ENCODE results near the gene CEACAM8. TPM values are rescaled to one million over a fixed set of nuclear protein-coding genes. Genes with fewer than 3 reads are reported as not detected.
"Not testable (repeated sequence)": the region's sequence is repeated elsewhere in the genome, so short reads cannot be mapped to it uniquely, and the experiment has no call there.

Gene CEACAM8
- polyA plus RNA-seq, 2 of the 4 experiments (the other 2 are of a cell fraction), result not detected

- Histone ChIP-seq H3K4me3 (no peak overlapping the region), H3K27ac (no peak overlapping the region), H3K4me2 (no peak overlapping the region), H3K4me1 (no peaks in the 10 kb centered on the region), H3K9me3 (no peaks in the 10 kb centered on the region)
- TF ChIP-seq REST (IDR thresholded peaks at IDR 0.05) (no peak), GATA3 (IDR thresholded peaks at IDR 0.05; ENCODE audit: borderline replicate concordance) (no peak), ZFP36 (IDR thresholded peaks at IDR 0.05; ENCODE audit: borderline replicate concordance, partially characterized antibody) (no peak), BHLHE40 (IDR thresholded peaks at IDR 0.05; ENCODE audit: low read depth, low read length) (0 out of 2 replicates have a peak, but pooled peaks have one; percentile 26), HOXB13 (CRISPR knock-in tag; IDR thresholded peaks at IDR 0.05; ENCODE audit: low read depth) (no peak), ATOH8 (CRISPR knock-in tag; IDR thresholded peaks at IDR 0.05; ENCODE audit: low read depth) (no peak)
- ChIA-PET CTCF (interaction anchor here (0.9 to 4.5 kb wide), 5 partner anchors 12 to 324 kb away, joined by 3 to 46 read pairs (median 3); no protein-coding TSS in a partner anchor), POLR2A (no interaction called here)
- no peak for FAIRE-seq
- no peak for ATAC-seq
- WGBS (ENCODE audit: missing lambda C conversion rate), result 4% methylated on average over 4 of the region's 4 CpGs
- DNase-seq (ENCODE audit: low read depth in 1 of 2, low spot score in 1 of 2), result no peak
Observed at GRCh38 chr19:42560731-42561130, 34.0 kb downstream of the CEACAM8 start.

GRCh38 chr19:42558450-42559150 lies 36.1 kb downstream of the CEACAM8 start:
- DNase-seq (ENCODE audit: low read depth in 1 of 2, low spot score in 1 of 2), result no peak
- ChIA-PET POLR2A (no interaction called here), CTCF (interaction anchor here (0.9 to 1.4 kb wide), 6 partner anchors 9 to 108 kb away, joined by 3 to 5 read pairs (median 3); no protein-coding TSS in a partner anchor)
- TF ChIP-seq FOSL2 (IDR thresholded peaks at IDR 0.05) (no peak), FOSL2 (CRISPR knock-in tag; IDR thresholded peaks at IDR 0.05) (no peak), SREBF2 (IDR thresholded peaks at IDR 0.05) (no peak)
- Histone ChIP-seq H3K4me3 (no peak overlapping the region), H3K4me2 (no peak overlapping the region), H3K9me3 (no peaks in the 10 kb centered on the region), H3K27ac (no peak overlapping the region), H3K4me1 (no peaks in the 10 kb centered on the region)
- 43% methylated on average over 7 of the region's 7 CpGs for WGBS (ENCODE audit: missing lambda C conversion rate)
- FAIRE-seq, result peak; percentile 88
- no peak for ATAC-seq

GRCh38 chr19:42557386-42557871 lies 37.3 kb downstream of the CEACAM8 start:
- 44% methylated on average over 10 of the region's 10 CpGs for WGBS (ENCODE audit: missing lambda C conversion rate)
- FAIRE-seq; H3K4me3 ChIP-seq; H3K4me1 ChIP-seq; ATAC-seq; DNase-seq (ENCODE audit: low read depth in 1 of 2, low spot score in 1 of 2); POLR2A ChIA-PET; H3K27ac ChIP-seq; H3K9me3 ChIP-seq; H3K4me2 ChIP-seq: not testable (repeated sequence)
- CTCF ChIA-PET, result interaction anchor here (1.3 to 1.6 kb wide), 3 partner anchors 15 to 119 kb away, joined by 6 to 9 read pairs (median 7); no protein-coding TSS in a partner anchor

- H3K9me3 ChIP-seq, result no peaks in the 10 kb centered on the region
- ATAC-seq, result no peak
- ChIA-PET CTCF (interaction anchor here (0.8 to 8.3 kb wide), 7 partner anchors 9 to 105 kb away, joined by 3 to 104 read pairs (median 4); partner anchors contain the start of gene CEACAM1), POLR2A (no interaction called here)
- DNase-seq (ENCODE audit: low read depth in 1 of 2, low spot score in 1 of 2), result no peak
- no peak for FAIRE-seq
- H3K4me3 ChIP-seq, result no peak overlapping the region
- WGBS (ENCODE audit: missing lambda C conversion rate), result 69% methylated on average over 10 of the region's 10 CpGs
- H3K4me1 ChIP-seq, result no peaks in the 10 kb centered on the region
- no peak overlapping the region for H3K27ac ChIP-seq
- no peak overlapping the region for H3K4me2 ChIP-seq
- no peak for TF ChIP-seq HES2 (IDR thresholded peaks at IDR 0.05)
- no peak for TF ChIP-seq POLR2AphosphoS2 (conservative IDR thresholded peaks at IDR 0.05; ENCODE audit: low read length)
- no peak for TF ChIP-seq CHD4 (IDR thresholded peaks at IDR 0.05; ENCODE audit: borderline replicate concordance)
- no peak for TF ChIP-seq HOXB5 (CRISPR knock-in tag; IDR thresholded peaks at IDR 0.05)
- no peak for TF ChIP-seq EHF (CRISPR knock-in tag; IDR thresholded peaks at IDR 0.05)
- TF ChIP-seq FOSB (CRISPR knock-in tag; IDR thresholded peaks at IDR 0.05), result no peak
- no peak for TF ChIP-seq SREBF2 (IDR thresholded peaks at IDR 0.05)
- TF ChIP-seq ZSCAN20 (CRISPR knock-in tag; IDR thresholded peaks at IDR 0.05), result no peak
- TF ChIP-seq POLR2A (IDR thresholded peaks at IDR 0.05; ENCODE audit: low read length), result no peak
- no peak for TF ChIP-seq RARB (CRISPR knock-in tag; IDR thresholded peaks at IDR 0.05)
- no peak for TF ChIP-seq CTCF (IDR thresholded peaks at IDR 0.05)
- TF ChIP-seq BHLHE40 (IDR thresholded peaks at IDR 0.05; ENCODE audit: low read depth, low read length), result no peak
- TF ChIP-seq TP53 (CRISPR knock-in tag; IDR thresholded peaks at IDR 0.05), result no peak
- TF ChIP-seq HMGXB4 (CRISPR knock-in tag; IDR thresholded peaks at IDR 0.05; ENCODE audit: borderline replicate concordance), result no peak
Observed at GRCh38 chr19:42555801-42556200, 38.9 kb downstream of the CEACAM8 start.

All from A549 (cell line).